Measurements from ENCODE around the gene ATG7.
"Not testable (repeated sequence)": the region's sequence is repeated elsewhere in the genome, so short reads cannot be mapped to it uniquely, and the experiment has no call there.

The ATG7 gene

DNA sequence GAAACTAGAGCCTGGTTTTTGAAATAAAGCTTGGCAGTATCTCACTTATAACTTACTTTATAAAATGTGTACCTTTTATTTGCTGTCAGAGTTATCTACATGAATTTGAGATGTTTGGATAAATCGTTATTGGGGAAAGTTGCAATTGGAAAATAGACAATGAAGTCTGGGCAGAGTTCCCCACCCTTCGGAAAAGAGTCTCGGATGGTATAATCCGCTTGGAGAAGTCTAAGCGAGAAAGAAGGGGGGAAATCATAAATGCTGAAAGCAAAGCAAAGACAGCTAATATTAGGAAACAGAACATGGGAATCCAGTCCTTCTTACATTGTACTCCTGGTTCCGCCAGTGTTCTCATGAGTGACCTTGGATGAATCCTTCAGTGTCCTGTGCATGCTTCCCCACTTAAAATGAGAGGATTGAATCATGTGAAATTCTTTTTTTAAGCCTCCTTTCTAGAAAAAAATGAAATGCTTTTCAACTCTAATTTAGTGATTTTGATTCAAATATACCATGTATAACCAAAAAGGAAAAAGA, 162.4 kb downstream of the ATG7 start:
- TF ChIP-seq, protein P1, sequence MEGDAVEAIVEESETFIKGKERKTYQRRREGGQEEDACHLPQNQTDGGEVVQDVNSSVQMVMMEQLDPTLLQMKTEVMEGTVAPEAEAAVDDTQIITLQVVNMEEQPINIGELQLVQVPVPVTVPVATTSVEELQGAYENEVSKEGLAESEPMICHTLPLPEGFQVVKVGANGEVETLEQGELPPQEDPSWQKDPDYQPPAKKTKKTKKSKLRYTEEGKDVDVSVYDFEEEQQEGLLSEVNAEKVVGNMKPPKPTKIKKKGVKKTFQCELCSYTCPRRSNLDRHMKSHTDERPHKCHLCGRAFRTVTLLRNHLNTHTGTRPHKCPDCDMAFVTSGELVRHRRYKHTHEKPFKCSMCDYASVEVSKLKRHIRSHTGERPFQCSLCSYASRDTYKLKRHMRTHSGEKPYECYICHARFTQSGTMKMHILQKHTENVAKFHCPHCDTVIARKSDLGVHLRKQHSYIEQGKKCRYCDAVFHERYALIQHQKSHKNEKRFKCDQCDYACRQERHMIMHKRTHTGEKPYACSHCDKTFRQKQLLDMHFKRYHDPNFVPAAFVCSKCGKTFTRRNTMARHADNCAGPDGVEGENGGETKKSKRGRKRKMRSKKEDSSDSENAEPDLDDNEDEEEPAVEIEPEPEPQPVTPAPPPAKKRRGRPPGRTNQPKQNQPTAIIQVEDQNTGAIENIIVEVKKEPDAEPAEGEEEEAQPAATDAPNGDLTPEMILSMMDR (IDR thresholded peaks at IDR 0.05; ENCODE audit: insufficient read depth, low read depth, low read length, missing control alignments), result no peak
- no peak overlapping the region for H3K4me3 ChIP-seq (ENCODE audit: low read depth, low read length)
- no peak for DNase-seq (ENCODE audit: low read depth)

DNA sequence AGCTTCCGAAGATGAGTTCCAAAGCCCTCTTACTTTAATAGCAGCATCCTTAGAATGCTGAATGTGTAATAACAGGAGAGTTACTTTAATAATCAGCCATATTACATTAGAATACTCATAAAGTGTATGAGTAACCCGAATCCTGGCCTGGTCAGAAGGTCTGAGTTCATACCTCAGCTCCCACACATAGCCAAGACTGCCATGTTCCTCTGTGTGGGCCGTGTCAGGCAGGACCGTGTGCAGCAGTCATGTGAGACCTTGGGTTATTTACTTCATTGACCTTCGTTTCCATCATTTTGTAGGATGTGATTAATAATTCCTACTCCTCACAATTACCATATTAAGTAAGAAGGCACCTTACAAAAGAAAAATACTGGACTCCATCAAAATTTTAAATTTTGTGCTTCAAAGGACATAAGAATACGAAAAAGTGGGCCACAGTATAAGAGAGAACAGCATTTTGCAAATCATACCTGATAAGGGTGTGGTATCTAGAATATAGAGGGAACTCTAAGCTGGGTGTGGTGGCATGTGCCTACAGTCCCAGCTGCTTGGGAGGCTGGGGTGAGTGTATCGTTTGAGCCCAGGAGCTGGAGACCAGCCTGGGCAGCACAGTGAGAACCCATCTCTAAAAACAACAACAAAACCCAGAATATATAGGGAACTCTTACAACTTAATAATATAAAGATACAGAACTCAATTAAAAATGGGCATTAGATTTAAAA, 163.4 kb downstream of the ATG7 start:
- TF ChIP-seq, protein P1 (IDR thresholded peaks at IDR 0.05; ENCODE audit: insufficient read depth, low read depth, low read length, missing control alignments), result no peak
- no peak for DNase-seq (ENCODE audit: low read depth)
- H3K4me3 ChIP-seq (ENCODE audit: low read depth, low read length), result no peak overlapping the region

DNA sequence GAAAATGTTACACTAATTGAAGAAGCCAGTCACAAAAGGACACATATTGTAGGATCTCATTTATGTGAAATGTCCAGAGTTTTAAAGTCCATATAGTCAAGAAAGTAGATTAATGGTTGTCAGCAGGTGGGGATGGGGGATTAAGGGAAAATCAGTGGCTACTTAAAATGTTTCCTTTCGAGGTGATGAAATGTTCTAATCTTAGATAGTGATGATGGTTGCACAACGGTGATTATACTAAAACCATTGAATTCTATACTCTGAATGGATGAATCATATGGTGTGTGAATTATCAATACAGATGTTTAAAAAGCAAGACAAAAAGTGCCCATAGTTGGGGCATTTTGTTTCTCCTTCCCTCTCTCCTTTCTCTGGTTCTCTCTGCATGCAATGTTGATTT, 164.6 kb downstream of the ATG7 start:
- TF ChIP-seq, protein P1 (IDR thresholded peaks at IDR 0.05; ENCODE audit: insufficient read depth, low read depth, low read length, missing control alignments), result no peak
- no peak for DNase-seq (ENCODE audit: low read depth)
- H3K4me3 ChIP-seq (ENCODE audit: low read depth, low read length), result no peak overlapping the region

DNA sequence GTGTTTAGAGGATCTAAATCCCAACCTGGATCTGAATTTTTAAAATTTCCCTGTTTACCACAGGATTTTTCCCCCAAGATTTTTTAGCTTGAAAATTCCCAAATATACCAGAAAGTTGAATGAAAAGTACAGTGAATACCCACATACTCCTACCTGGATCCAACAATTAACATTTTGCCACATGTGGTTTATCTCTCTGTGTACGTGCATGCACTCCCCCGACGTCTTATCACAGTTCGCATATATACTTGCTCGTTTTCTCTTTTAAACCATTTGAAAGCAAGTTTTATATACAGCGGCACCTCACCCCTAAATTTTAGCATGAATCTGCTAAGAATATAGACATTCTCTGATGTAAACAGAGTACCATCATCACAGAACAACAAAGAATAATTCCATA, 165.3 kb downstream of the ATG7 start:
- TF ChIP-seq, protein P1 (IDR thresholded peaks at IDR 0.05; ENCODE audit: insufficient read depth, low read depth, low read length, missing control alignments), result no peak
- no peak overlapping the region for H3K4me3 ChIP-seq (ENCODE audit: low read depth, low read length)
- DNase-seq (ENCODE audit: low read depth), result no peak

DNA sequence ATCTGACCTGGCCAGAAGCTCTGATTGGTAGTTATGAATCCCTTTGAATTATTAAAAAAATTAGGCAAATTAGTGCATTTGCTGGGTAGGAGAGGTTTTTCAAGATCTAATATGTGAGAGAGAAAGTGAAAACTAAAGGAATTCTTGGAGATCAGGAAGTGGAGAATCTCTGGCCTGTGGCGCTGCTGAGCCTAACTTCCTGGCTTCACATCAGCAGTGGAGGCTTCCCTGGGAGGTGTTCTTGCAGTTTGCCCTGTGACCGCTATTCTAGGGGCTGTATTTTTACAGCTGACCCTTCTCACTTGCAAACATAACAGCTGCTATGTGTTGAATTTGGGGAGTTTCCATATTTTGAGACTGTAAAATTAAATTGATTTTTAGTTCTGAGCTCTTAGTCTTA, 166.4 kb downstream of the ATG7 start:
- DNase-seq (ENCODE audit: low read depth), result no peak

DNA sequence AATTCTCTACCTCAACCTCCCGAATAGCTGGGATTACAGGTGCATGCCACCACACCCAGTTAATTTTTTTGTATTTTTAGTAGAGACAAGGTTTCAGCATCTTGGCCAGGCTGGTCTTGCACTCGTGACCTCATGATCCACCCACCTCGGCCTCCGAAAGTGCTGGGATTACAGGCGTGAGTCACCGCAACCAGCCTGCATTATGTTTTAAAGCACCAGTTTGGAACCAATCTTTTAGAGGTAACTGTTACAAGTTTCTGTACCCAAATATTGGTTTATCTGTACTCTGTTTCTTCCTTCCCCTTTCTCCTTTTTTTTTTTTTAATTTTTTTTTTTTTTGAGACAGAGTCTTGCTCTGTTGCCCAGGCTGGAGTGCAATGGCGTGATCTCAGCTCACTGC, 169.1 kb downstream of the ATG7 start:
- not testable (repeated sequence) for DNase-seq (ENCODE audit: low read depth); H3K4me3 ChIP-seq (ENCODE audit: low read depth, low read length)

More for the DNA sequence above, 166.4 kb downstream of the ATG7 start:
- TF ChIP-seq, protein P1 (IDR thresholded peaks at IDR 0.05; ENCODE audit: insufficient read depth, low read depth, low read length, missing control alignments), result no peak
- H3K4me3 ChIP-seq (ENCODE audit: low read depth, low read length), result no peak overlapping the region

DNA sequence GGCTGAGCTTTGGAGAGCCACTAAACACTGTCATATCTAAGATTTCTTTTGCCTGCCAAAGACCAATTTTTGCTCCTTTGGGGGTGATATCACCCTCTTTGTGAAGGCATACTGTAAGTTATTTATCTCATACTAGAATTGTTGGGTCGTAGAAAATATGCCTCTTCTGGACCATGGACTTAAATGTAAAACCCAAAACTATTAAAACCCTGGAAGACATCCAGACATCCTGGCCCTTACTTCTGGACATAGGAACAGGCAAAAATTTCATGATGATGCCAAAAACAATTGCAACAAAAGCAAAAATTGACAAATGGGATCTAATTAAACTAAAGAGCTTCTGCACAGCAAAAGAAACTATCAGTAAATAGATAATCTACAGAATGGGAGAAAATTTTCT, 172.2 kb downstream of the ATG7 start:
- TF ChIP-seq, protein P1 (IDR thresholded peaks at IDR 0.05; ENCODE audit: insufficient read depth, low read depth, low read length, missing control alignments), result no peak
- no peak overlapping the region for H3K4me3 ChIP-seq (ENCODE audit: low read depth, low read length)
- DNase-seq (ENCODE audit: low read depth), result no peak

DNA sequence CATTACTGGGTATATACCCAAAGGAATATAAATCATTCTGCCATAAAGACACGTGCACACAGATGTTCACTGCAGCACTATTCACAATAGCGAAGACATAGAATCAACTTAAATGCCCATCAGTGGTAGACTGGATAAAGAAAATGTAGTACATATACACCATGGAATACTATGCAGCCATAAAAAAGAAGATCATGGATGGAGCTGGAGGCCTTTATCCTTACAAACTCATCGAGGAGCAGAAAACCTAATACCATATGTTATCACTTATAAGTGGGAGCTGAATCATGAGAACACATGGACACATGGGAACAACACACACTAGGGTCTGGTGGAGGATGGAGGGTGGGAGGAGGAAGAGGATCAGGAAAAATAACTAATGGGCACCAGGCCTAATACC, 173.0 kb downstream of the ATG7 start:
- H3K4me3 ChIP-seq (ENCODE audit: low read depth, low read length); DNase-seq (ENCODE audit: low read depth): not testable (repeated sequence)
